Thoracic aorta (tissue), 2 donors: ENCODE results near the gene GTSE1. TPM values are rescaled to one million over a fixed set of nuclear protein-coding genes. Genes with fewer than 3 reads are reported as not detected.

Experiments used
- ATAC-seq: fragments of 150-250 bp; one replicate; pipeline ENCODE4 v1.8.0; 2017; ENCODE audit warnings: low read depth; ENCODE audit not compliant: insufficient number of reproducible peaks, low FRiP score
- DNase-seq: peaks from one replicate; pipeline ENCODE4 v3.0.0-alpha.2; 2020; ENCODE audit warnings: low spot score
- H3K27ac ChIP-seq, 2 donors: fragments of 200-600 bp; sonication (generic); 1 replicate in 1 of 2; 2 replicates in 1 of 2; pipeline ENCODE4 v1.5.1; 2016; ENCODE audit warnings: mild to moderate bottlenecking in 2 of 2, moderate library complexity in 2 of 2
- H3K27me3 ChIP-seq: fragments of 200-600 bp; sonication (generic); replicated peaks from 2 replicates; pipeline ENCODE4 v1.6.0; 2016; ENCODE audit warnings: mild to moderate bottlenecking; ENCODE audit not compliant: insufficient read depth
- H3K36me3 ChIP-seq: fragments of 200-600 bp; sonication (generic); one replicate; pipeline ENCODE4 v1.5.1; 2016
- H3K4me1 ChIP-seq, 2 donors: fragments of 200-600 bp; sonication (generic); 1 replicate in 1 of 2; 2 replicates in 1 of 2; pipeline versions ENCODE4 v1.5.1 to v1.6.0; 2016; ENCODE audit warnings: low read depth in 2 of 2, mild to moderate bottlenecking in 1 of 2; ENCODE audit not compliant: control insufficient read depth in 1 of 2
- H3K4me3 ChIP-seq: fragments of 200-600 bp; sonication (generic); 2 replicates; pipeline ENCODE4 v1.5.1; 2016; ENCODE audit warnings: mild to moderate bottlenecking
- H3K9me3 ChIP-seq: fragments of 200-600 bp; sonication (generic); 2 replicates; pipeline ENCODE4 v1.5.1; 2016
- CTCF ChIP-seq: fragments of 200-600 bp; sonication (generic); IDR thresholded peaks from one replicate; pipeline ENCODE4 v1.5.1; 2019; ENCODE audit warnings: antibody characterized with exemption
- total RNA-seq, 2 donors: library from RNA; depleted of rRNA; stranded (reverse); fragments of >200 nt; gene quantifications; one replicate each; pipeline versions ENCODE4 v1.1.0 to v1.2.3, GENCODE V29; 2016

GTSE1 gene
- total RNA-seq, 2 donors from 2014 or later, result 0.41 to 0.92 TPM

- Histone ChIP-seq H3K27ac (no peak overlapping the region), H3K27me3 (no peaks in the 10 kb centered on the region), H3K4me3 (no peak overlapping the region), H3K9me3 (no peaks in the 10 kb centered on the region), H3K4me1 (no peaks in the 10 kb centered on the region), H3K36me3 (peaks cover 3% of the 10 kb centered on the region)
- no peak for TF ChIP-seq CTCF
- ATAC-seq (no peak), DNase-seq (no peak)
Measured at GRCh38 chr22:46360891-46361290, 64.2 kb downstream of the GTSE1 start.

GRCh38 chr22:46361826-46362202 lies 65.1 kb downstream of the GTSE1 start:
- H3K27me3 ChIP-seq, result no peaks in the 10 kb centered on the region
- H3K36me3 ChIP-seq, result no peaks in the 10 kb centered on the region
- no peak overlapping the region for H3K4me3 ChIP-seq
- no peak for ATAC-seq
- DNase-seq, result no peak
- H3K27ac ChIP-seq, result no peak overlapping the region
- H3K4me1 ChIP-seq, result no peaks in the 10 kb centered on the region
- TF ChIP-seq CTCF, result no peak
- no peaks in the 10 kb centered on the region for H3K9me3 ChIP-seq

GRCh38 chr22:46362203-46362933 lies 65.7 kb downstream of the GTSE1 start:
- Histone ChIP-seq H3K4me3 (no peak overlapping the region), H3K4me1 (no peaks in the 10 kb centered on the region), H3K36me3 (no peaks in the 10 kb centered on the region), H3K27ac (no peak overlapping the region), H3K27me3 (no peaks in the 10 kb centered on the region), H3K9me3 (no peaks in the 10 kb centered on the region)
- ATAC-seq, result no peak
- no peak for TF ChIP-seq CTCF
- no peak for DNase-seq

- DNase-seq (no peak), ATAC-seq (no peak)
- Histone ChIP-seq H3K4me3 (no peak overlapping the region), H3K36me3 (no peaks in the 10 kb centered on the region), H3K9me3 (no peaks in the 10 kb centered on the region), H3K4me1 (no peaks in the 10 kb centered on the region), H3K27me3 (no peaks in the 10 kb centered on the region), H3K27ac (no peak overlapping the region)
- TF ChIP-seq CTCF, result no peak
Measured at GRCh38 chr22:46362934-46363515, 66.4 kb downstream of the GTSE1 start.

GRCh38 chr22:46363611-46364321 lies 67.1 kb downstream of the GTSE1 start:
- Histone ChIP-seq H3K4me3 (no peak overlapping the region), H3K27ac (no peak overlapping the region), H3K9me3 (no peaks in the 10 kb centered on the region), H3K36me3 (no peaks in the 10 kb centered on the region), H3K27me3 (no peaks in the 10 kb centered on the region), H3K4me1 (no peaks in the 10 kb centered on the region)
- DNase-seq (no peak), ATAC-seq (no peak)
- no peak for TF ChIP-seq CTCF
